A549 treated with CORT108297 at 1 μM for 4 hours (cell line): ENCODE data around the gene SERPINB8. TPM values are rescaled to one million over a fixed set of nuclear protein-coding genes. Genes with fewer than 3 reads are reported as not detected.

Experiments used
- total RNA-seq: library from RNA; stranded (reverse); fragments of 200-300 nt; extraction: Qiagen RNA extraction; gene quantifications from 5 replicates; pipeline ENCODE4 v1.2.3, GENCODE V29; 2022

The SERPINB8 gene, protein sequence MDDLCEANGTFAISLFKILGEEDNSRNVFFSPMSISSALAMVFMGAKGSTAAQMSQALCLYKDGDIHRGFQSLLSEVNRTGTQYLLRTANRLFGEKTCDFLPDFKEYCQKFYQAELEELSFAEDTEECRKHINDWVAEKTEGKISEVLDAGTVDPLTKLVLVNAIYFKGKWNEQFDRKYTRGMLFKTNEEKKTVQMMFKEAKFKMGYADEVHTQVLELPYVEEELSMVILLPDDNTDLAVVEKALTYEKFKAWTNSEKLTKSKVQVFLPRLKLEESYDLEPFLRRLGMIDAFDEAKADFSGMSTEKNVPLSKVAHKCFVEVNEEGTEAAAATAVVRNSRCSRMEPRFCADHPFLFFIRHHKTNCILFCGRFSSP
- total RNA-seq = 8.6 to 12.5 TPM (median 10.1 TPM) in 5 replicates

GRCh38 chr18:63969942-63970808 lies at the start of gene SERPINB8:
TSS of gene SERPINB8 (plus strand) at chr18:63970081. CDS start at chr18:63978309, 8,228 bp downstream.

DNA sequence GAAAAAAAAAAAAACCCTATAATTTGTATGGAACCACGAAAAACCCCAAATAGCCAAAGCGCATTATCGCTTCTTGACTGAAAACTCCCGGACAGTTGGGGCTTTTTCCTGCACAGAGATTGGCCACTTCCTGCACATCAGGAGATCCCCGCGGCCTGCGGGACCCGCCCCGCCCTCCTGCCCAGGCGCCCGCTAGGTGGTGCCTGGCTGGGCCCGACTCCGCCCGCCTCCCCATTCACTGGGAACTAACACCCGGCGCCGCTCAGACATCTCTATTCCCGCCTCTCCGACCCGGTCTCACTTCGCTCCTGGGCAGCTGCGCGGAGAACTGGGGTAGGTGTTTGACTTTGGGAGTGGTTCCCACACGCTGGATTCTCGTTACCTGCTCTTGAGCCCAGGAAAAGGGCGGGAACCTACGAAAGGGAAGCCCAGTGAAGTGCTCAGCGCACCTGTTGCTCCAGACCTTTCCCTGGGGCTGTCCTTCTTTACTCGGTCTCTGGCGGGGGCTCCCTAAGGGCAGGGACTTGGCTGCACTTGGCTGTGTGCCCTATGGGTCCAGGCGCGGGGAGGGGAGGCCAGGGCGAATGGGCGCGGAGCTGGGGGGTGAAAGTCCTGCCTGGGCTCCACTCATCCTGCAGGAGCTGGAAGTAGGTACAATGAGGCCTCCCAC lies 20.7 kb upstream of the SERPINB8 start, which contains the start of gene HMSD:
TSS of gene HMSD (plus strand) at position 234 of the 670 bp plus-strand sequence. CDS start 4,155 bp downstream, outside the sequence.

Other genes with a start within 250 kb of the SERPINB8 start
- gene SERPINB7, start 194.7 kb upstream of the SERPINB8 start, total RNA-seq = 1.5 to 2.7 TPM (median 2.3 TPM) in 5 replicates
- gene SERPINB2, start 82.4 kb upstream of the SERPINB8 start, total RNA-seq = 0.03 to 0.09 TPM (median 0.05 TPM) in 3 of 5 replicates, not detected in the others
- not detected in 5 replicates for gene SERPINB10, start 62.1 kb upstream of the SERPINB8 start, total RNA-seq
- 0.15 to 0.16 TPM (median 0.15 TPM) in 3 of 5 replicates, not detected in the others for gene HMSD, start 20.8 kb upstream of the SERPINB8 start, total RNA-seq
- gene LINC00305, start 179.0 kb downstream of the SERPINB8 start, total RNA-seq = not detected in 5 replicates